Endothelial cell of umbilical vein (primary cell): ENCODE results near the gene YPEL5. TPM values are rescaled to one million over a fixed set of nuclear protein-coding genes. Genes with fewer than 3 reads are reported as not detected.

Experiments used
- BruUV-seq: library from RNA; stranded (reverse); fragments of 400-500 nt; replicated peaks from 2 replicates; lab custom pipeline; 2021; lab: Mats Ljungman, UMichigan
- CTCF ChIA-PET: fragments of 300-600, 350-600 bp; sonication (Branson Sonifier 250); formaldehyde crosslinking; loops from one replicate; lab custom pipeline; 2021; ENCODE audit warnings: antibody characterized with exemption, inconsistent platforms; lab: Charles Lee
- POLR2A ChIA-PET: fragments of 300-600, 350-600 bp; sonication (Branson Sonifier 250); formaldehyde crosslinking; loops from one replicate; lab custom pipeline; 2021; ENCODE audit warnings: antibody characterized with exemption, inconsistent platforms; lab: Charles Lee
- DNase-seq: peaks from one replicate; pipeline ENCODE4 v3.0.0-alpha.2; 2011; ENCODE audit warnings: low read depth, low spot score
- FAIRE-seq: peaks from 2 replicates; lab custom pipeline; 2011; peaks lifted over from hg19 to GRCh38; lab: Jason Lieb, UNC
- H2AFZ ChIP-seq: 2 replicates; pipeline ENCODE4 v1.6.0; 2012; ENCODE audit warnings: low read depth, low read length, control low read depth, inconsistent platforms
- H3K27ac ChIP-seq: 2 replicates; pipeline ENCODE4 v1.5.1; 2011; ENCODE audit warnings: low read depth, mild to moderate bottlenecking, control low read depth, low read length, moderate library complexity; ENCODE audit not compliant: insufficient read depth
- H3K27me3 ChIP-seq, 2 experiments: 2 replicates each; pipeline versions ENCODE4 v1.6.0 to v1.6.1; 2011; ENCODE audit warnings: low read length in 2 of 2, mixed read lengths in 1 of 2; ENCODE audit not compliant: control insufficient read depth in 2 of 2, insufficient read depth in 2 of 2
- H3K36me3 ChIP-seq, 2 experiments: 2 replicates in 1 of 2; 3 replicates in 1 of 2; pipeline ENCODE4 v1.5.1; 2011; ENCODE audit warnings: low read length in 2 of 2, mild to moderate bottlenecking in 1 of 2, moderate library complexity in 1 of 2; ENCODE audit not compliant: control insufficient read depth in 2 of 2, insufficient read depth in 2 of 2; ENCODE audit errors: extremely low read depth in 1 of 2
- H3K4me1 ChIP-seq: 3 replicates; pipeline ENCODE4 v1.5.1; 2011; ENCODE audit warnings: mild to moderate bottlenecking, low read length; ENCODE audit not compliant: control insufficient read depth, insufficient read depth; ENCODE audit errors: extremely low read depth
- H3K4me2 ChIP-seq: 2 replicates; pipeline ENCODE4 v1.6.1; 2011; ENCODE audit warnings: low read length, control low read depth, mixed read lengths; ENCODE audit not compliant: insufficient read depth
- H3K4me3 ChIP-seq, 3 experiments: fragments of 200-600 bp in 1 of 3; sonication (generic), shearing (Covaris generic) in 1 of 3; replicated peaks in 1 of 3; 2 replicates each; pipeline ENCODE4 v1.5.1; 2011 to 2016; ENCODE audit warnings: control low read depth in 3 of 3, low read length in 3 of 3, mild to moderate bottlenecking in 2 of 3, inconsistent platforms in 1 of 3, low read depth in 1 of 3, moderate library complexity in 1 of 3; ENCODE audit not compliant: insufficient read depth in 1 of 3
- H3K79me2 ChIP-seq: 2 replicates; pipeline ENCODE4 v1.6.0; 2012; ENCODE audit warnings: low read length, inconsistent platforms; ENCODE audit not compliant: control insufficient read depth, insufficient read depth
- H3K9ac ChIP-seq: replicated peaks from 2 replicates; pipeline ENCODE3; 2011; ENCODE audit warnings: low read length, control low read depth; ENCODE audit not compliant: insufficient read depth; ENCODE audit errors: extremely low read depth
- H3K9me1 ChIP-seq: replicated peaks from 3 replicates; pipeline ENCODE4 v1.6.0; 2011; ENCODE audit warnings: mild to moderate bottlenecking, low read length; ENCODE audit not compliant: control insufficient read depth, insufficient read depth; ENCODE audit errors: extremely low read depth
- H3K9me3 ChIP-seq: replicated peaks from 2 replicates; pipeline ENCODE4 v1.5.1; 2012; ENCODE audit warnings: low read length, inconsistent platforms; ENCODE audit not compliant: control insufficient read depth, insufficient read depth
- H4K20me1 ChIP-seq: replicated peaks from 2 replicates; pipeline ENCODE3; 2011; ENCODE audit warnings: mild to moderate bottlenecking, low read length; ENCODE audit not compliant: control insufficient read depth, insufficient read depth; ENCODE audit errors: extremely low read depth
- EZH2 ChIP-seq: IDR thresholded peaks from 2 replicates; pipeline ENCODE4 v1.6.1; 2012; ENCODE audit warnings: borderline replicate concordance, low read depth, mild to moderate bottlenecking, moderate library complexity, low read length, inconsistent platforms; ENCODE audit not compliant: severe bottlenecking
- FOS ChIP-seq: IDR thresholded peaks from 2 replicates; pipeline ENCODE4 v1.6.1; 2011; ENCODE audit warnings: mild to moderate bottlenecking, low read length, moderate library complexity, borderline replicate concordance; ENCODE audit not compliant: insufficient read depth
- GATA2 ChIP-seq: IDR thresholded peaks from 2 replicates; pipeline ENCODE4 v1.7.0; 2011; ENCODE audit warnings: low read depth, mild to moderate bottlenecking, moderate library complexity, mixed read lengths, low read length; ENCODE audit not compliant: insufficient read length, insufficient read depth
- JUN ChIP-seq: IDR thresholded peaks from 2 replicates; pipeline ENCODE4 v1.6.1; 2011; ENCODE audit warnings: borderline replicate concordance, low read depth; ENCODE audit not compliant: insufficient read length, insufficient read depth
- MYC ChIP-seq: IDR thresholded peaks from one replicate; pipeline ENCODE4 v1.6.1; 2011; ENCODE audit warnings: mild to moderate bottlenecking, low read depth, low read length
- POLR2A ChIP-seq: IDR thresholded peaks from 2 replicates; pipeline ENCODE4 v1.6.1; 2012; ENCODE audit warnings: low read depth, mild to moderate bottlenecking, control low read depth, low read length
- POLR2AphosphoS5 ChIP-seq: IDR thresholded peaks from 2 replicates; pipeline ENCODE4 v1.6.1; 2012; ENCODE audit warnings: low read depth, mild to moderate bottlenecking, control low read depth, low read length, moderate library complexity; ENCODE audit not compliant: insufficient read depth
- dilution Hi-C: fragments of 300-500 bp; cut with MboI; formaldehyde crosslinking; loops from one replicate; pipeline ENCODE4 v1.15.0; 2019; ENCODE audit warnings: low sequenced_read_pairs; ENCODE audit not compliant: extremely low pct_ligation_motif_present
- intact Hi-C: fragments of 100-400 bp; cut with micrococcal nuclease; formaldehyde crosslinking; loops from one replicate; pipeline ENCODE4 v1.10.0; 2022
- polyA plus RNA-seq, 4 experiments: library from polyadenylated mRNA; depleted of rRNA in 3 of 4; stranded (reverse) in 3 of 4; unstranded in 1 of 4; fragments of >200 nt; gene quantifications; 2 replicates each; pipeline versions ENCODE4 v1.2.1 to v1.2.3, GENCODE V29; 2011 to 2012; ENCODE audit warnings: missing spikeins in 1 of 4
- total RNA-seq: library from RNA; stranded (reverse); gene quantifications from 2 replicates; pipeline ENCODE4 v1.2.3, GENCODE V29; 2021
- TF ChIP-seq, protein P1 (sequence below): IDR thresholded peaks from 2 replicates; pipeline ENCODE4 v1.6.1; 2011; ENCODE audit not compliant: insufficient read depth, insufficient read length
- TF ChIP-seq, protein P2 (sequence below), 2 donors: IDR thresholded peaks; 1 replicate in 1 of 2; 2 replicates in 1 of 2; pipeline ENCODE4 v1.5.1; 2011; ENCODE audit warnings: low read length in 2 of 2, mild to moderate bottlenecking in 2 of 2, moderate library complexity in 2 of 2, control low read depth in 1 of 2, inconsistent platforms in 1 of 2, low read depth in 1 of 2; ENCODE audit not compliant: insufficient read depth in 1 of 2; ENCODE audit errors: extremely low read depth in 1 of 2

Gene YPEL5
- total and polyA plus RNA-seq, 2 donors (not counting 3 experiments of a cell fraction or from before 2014, with no cell fraction given) = 49.5 to 62.0 TPM

DNA sequence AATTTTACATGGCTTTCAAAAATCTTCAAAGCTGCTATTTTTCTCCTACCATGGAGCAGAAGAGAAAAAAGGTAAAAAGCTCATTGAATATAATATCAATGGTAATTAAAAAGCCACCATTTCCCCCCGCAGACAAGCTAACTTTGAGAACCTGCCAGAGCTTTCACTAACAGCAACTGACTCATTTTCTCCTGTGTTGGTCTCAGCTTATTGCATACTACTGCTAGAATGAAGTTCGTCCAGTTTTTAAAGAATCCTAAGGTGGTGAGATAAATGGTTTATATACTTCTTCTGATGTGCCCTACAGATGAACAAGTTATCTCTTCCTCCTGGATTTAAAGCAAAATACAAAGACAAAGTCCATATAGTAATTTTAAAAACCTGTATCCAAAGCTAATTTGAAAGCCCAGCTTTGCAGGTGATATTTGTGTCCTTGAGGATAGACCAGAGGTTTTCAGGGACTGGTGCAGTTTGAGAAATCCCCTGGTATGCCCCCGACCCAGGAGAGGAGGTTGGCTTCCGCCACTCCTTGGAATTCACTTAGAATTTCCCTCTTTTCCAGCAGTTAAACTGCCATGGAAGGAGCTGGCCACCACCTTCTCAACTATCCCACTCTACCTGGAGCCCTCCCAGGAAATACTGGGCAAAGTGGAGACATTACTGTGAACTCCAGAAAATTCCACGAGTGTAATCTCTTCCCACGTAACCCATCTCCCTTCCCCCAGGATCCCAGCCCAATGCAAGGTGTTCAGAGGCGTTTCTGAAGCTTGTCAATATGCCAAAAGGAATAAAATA, 17.5 kb downstream of the YPEL5 start:
- intact Hi-C loops = loop anchor here (2.0 kb wide), 1 partner anchor 282 kb away; the partner anchor contains the start of gene LCLAT1
- Histone ChIP-seq H3K4me2 (no peak overlapping the region), H3K4me3 (no peak overlapping the region), H3K27ac (no peak overlapping the region), H3K36me3 (peaks cover 0 to 2% of the 10 kb centered on the region in 2 experiments), H4K20me1 (no peaks in the 10 kb centered on the region), H3K9me3 (no peaks in the 10 kb centered on the region), H3K4me1 (no peaks in the 10 kb centered on the region), H3K9me1 (no peaks in the 10 kb centered on the region), H3K27me3 (peaks cover 0 to 1% of the 10 kb centered on the region in 2 experiments), H3K79me2 (no peaks in the 10 kb centered on the region), H2AFZ (no peak overlapping the region), H3K9ac (no peak overlapping the region)
- TF ChIP-seq FOS = no peak
- TF ChIP-seq GATA2 = no peak
- no peak for TF ChIP-seq MYC
- TF ChIP-seq, protein P1, sequence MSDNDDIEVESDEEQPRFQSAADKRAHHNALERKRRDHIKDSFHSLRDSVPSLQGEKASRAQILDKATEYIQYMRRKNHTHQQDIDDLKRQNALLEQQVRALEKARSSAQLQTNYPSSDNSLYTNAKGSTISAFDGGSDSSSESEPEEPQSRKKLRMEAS = no peak
- TF ChIP-seq POLR2AphosphoS5 = no peak
- no peak for TF ChIP-seq EZH2
- no peak for TF ChIP-seq POLR2A
- TF ChIP-seq, protein P2, sequence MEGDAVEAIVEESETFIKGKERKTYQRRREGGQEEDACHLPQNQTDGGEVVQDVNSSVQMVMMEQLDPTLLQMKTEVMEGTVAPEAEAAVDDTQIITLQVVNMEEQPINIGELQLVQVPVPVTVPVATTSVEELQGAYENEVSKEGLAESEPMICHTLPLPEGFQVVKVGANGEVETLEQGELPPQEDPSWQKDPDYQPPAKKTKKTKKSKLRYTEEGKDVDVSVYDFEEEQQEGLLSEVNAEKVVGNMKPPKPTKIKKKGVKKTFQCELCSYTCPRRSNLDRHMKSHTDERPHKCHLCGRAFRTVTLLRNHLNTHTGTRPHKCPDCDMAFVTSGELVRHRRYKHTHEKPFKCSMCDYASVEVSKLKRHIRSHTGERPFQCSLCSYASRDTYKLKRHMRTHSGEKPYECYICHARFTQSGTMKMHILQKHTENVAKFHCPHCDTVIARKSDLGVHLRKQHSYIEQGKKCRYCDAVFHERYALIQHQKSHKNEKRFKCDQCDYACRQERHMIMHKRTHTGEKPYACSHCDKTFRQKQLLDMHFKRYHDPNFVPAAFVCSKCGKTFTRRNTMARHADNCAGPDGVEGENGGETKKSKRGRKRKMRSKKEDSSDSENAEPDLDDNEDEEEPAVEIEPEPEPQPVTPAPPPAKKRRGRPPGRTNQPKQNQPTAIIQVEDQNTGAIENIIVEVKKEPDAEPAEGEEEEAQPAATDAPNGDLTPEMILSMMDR (IDR thresholded peaks at IDR 0.05; ENCODE audit: extremely low read depth in 1 of 2, insufficient read depth in 1 of 2, low read depth in 1 of 2, low read length in 2 of 2) = no peak
- TF ChIP-seq JUN = no peak
- FAIRE-seq (no peak), DNase-seq (no peak)
- no TSS peak for BruUV-seq
- dilution Hi-C loops = no loop called here
- ChIA-PET CTCF (interaction anchor here (0.6 to 9.7 kb wide), 56 partner anchors 9 to 1898 kb away, joined by 3 to 542 read pairs (median 5); partner anchors contain the start of genes LBH and YPEL5), POLR2A (interaction anchor here (0.7 to 1.9 kb wide), 4 partner anchors 11 to 547 kb away, joined by 3 to 14 read pairs (median 4); partner anchors contain the start of gene YPEL5)
